Erythroblast (primary cell): ENCODE data around the gene CACNA2D4.

Experiments used
- GATA1 ChIP-seq: IDR thresholded peaks from 2 replicates; pipeline ENCODE4 v1.6.1; 2011; ENCODE audit warnings: low read depth, mild to moderate bottlenecking, control low read depth, low read length, moderate library complexity
- POLR2A ChIP-seq: IDR thresholded peaks from 2 replicates; pipeline ENCODE4 v1.6.1; 2011; ENCODE audit warnings: mild to moderate bottlenecking, low read length

- TF ChIP-seq POLR2A, result no peak
- no peak for TF ChIP-seq GATA1
Observed at GRCh38 chr12:1935242-1935641, 16.8 kb upstream of the CACNA2D4 start.
